HCEC 1CT (cell line): ENCODE results near the gene RNASET2.
A peak's percentile ranks its signal among the peaks of the same experiment; 100 is the strongest.

ENCODE experiments used
- DNase-seq: peaks from one replicate; pipeline ENCODE4 v3.0.0-alpha.2; 2017

Gene RNASET2, protein sequence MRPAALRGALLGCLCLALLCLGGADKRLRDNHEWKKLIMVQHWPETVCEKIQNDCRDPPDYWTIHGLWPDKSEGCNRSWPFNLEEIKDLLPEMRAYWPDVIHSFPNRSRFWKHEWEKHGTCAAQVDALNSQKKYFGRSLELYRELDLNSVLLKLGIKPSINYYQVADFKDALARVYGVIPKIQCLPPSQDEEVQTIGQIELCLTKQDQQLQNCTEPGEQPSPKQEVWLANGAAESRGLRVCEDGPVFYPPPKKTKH

DNA sequence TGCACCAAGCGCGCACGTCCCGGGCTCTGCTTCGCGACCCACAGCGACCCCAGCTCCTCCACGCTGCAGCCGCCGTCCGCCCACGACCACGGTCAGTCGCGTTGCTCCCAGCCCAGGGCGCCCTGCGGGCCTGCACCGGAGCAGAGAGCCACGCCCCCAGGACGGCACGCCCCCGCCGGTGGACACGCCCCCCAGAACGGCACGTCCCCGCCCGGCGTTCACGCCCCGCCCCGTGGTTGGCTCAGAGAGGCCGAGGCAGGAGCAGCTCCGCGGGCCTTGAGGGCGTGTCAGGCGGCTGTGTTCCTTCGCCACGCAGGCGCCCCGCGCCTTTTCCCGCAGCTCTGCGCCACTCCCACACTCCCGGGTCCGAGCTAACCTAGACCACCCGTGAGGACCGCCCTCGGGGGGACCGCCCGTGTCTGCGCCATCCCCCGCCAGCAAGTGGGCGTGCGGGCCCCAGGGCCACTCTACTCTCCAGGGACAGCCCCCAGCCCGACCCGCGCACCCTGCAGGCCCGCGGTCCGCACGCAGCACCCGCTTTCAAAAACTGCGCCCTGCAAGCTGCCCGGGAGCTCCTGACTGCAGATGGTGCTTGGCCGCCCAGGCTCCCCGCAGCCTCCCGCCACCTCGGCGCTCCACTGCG is at the start of gene RNASET2:
Gene RNASET2 (minus strand): TSS at position 107 of the 643 bp plus-strand sequence. CDS start 368 bp downstream, outside the sequence.
- DNase-seq, result peak; percentile 87

DNA sequence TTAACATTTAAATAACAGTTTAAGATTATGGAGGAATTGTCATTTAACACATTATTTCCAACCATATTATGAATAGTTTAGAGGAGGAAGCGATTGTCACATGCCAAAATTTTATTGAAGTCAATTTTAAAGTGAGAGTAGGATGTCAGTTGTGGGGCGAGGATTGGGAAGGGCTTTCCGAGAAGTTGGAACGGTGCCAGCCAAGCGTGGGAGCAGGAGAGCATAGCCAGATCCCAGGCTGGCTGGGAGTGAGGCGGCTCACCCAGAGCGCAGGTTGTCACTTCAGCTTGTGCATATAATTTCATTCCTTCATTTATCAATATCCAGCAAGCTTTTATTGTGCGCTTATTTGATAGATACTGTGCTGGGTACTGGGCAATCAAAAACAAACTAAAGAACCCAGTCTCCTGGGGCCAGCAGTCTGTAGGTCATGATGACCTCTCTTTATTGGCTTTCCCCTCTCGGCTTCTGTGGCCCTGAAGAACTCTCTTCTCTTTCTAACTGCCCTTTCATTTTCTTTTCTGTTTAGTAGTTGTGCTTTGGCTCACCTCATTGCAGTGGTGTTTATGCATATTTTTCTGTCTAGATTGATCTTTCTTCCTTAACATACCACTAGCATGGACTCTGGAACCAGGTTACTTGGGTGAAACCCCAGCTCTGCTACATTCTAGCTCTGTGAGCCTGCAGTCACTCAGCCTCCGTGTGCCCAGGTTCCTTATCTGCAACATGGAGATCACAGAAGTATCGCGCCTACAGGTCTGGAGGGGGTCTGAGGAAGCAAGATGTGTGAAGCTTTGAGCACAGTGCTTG is 49.2 kb upstream of the RNASET2 start:
- DNase-seq, result no peak

DNA sequence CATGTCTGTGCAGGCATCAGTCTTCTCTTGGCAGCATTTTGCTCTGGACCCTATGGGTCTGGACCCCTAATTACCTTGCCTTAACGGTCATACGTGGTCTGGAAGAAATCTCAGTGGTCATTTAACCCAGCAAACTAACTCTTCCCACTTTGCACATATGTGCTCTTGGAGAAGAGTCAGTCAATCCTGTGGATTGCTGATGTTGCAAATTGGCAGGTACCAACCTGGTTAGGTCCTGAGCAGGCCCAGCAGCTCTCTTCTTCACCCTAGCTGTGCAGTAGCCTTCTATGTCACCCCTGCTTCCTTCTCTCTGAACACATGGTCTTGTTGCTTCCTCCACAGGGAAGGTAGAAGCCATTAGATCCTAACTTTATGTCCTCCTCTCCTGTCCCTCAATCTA is 44.4 kb upstream of the RNASET2 start:
- DNase-seq, result no peak

DNA sequence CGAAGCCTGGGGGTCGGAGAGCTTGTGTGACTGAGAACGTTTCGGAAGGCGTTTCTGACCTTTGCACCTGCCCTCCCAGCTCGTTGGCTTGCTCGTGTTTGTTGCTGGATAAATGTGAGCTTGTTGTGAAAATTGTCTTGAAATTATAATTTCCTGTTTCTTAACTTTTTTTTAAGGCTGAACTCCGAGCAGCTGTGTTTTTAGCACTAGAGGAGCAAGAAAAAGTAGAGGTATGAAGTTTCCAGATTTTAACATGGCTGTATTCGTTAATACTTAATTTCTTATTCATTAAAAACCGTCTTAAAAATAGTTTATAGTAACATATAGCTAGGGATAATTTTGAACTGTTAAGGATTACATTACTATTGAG is 43.5 kb upstream of the RNASET2 start:
- peak; percentile 23 for DNase-seq

DNA sequence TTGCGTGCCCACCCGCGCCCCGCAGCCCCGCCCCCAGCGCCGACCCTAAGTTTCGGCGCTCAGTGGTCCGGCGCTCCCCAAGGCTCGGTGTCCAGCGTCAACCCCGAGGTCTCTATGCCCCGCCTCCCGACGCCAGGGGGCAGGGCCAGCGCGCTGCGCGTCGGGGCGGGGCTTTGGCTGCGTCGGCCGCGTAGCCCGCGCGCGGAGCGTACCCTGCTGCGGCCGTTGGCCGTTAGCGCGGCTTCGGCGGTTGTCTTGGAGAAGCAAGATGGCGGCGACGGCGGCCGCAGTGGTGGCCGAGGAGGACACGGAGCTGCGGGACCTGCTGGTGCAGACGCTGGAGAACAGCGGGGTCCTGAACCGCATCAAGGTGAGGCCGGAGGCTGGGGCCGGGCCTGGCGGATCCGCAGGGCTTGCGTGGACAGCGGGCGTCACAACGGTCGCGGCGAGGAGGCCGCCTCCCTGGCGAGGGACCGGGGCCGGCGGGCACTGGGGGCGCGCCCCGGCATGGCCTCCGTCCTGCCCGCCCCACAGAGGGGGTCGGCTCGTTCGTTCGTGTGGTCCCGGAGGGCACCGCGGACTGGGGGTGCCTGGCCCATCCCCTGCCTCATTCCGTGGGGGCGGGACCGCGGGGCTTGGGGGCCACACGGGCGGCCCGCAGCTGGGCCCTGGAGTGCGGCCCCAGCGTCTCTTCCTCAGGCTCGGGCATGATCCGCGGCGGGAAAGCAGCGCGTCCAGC is 43.0 kb upstream of the RNASET2 start, which contains the start of gene CEP43:
Gene CEP43 (plus strand): TSS at position 253 of the 739 bp plus-strand sequence. CDS start 16 bp downstream, at position 269.
- DNase-seq, result peak; percentile 95

DNA sequence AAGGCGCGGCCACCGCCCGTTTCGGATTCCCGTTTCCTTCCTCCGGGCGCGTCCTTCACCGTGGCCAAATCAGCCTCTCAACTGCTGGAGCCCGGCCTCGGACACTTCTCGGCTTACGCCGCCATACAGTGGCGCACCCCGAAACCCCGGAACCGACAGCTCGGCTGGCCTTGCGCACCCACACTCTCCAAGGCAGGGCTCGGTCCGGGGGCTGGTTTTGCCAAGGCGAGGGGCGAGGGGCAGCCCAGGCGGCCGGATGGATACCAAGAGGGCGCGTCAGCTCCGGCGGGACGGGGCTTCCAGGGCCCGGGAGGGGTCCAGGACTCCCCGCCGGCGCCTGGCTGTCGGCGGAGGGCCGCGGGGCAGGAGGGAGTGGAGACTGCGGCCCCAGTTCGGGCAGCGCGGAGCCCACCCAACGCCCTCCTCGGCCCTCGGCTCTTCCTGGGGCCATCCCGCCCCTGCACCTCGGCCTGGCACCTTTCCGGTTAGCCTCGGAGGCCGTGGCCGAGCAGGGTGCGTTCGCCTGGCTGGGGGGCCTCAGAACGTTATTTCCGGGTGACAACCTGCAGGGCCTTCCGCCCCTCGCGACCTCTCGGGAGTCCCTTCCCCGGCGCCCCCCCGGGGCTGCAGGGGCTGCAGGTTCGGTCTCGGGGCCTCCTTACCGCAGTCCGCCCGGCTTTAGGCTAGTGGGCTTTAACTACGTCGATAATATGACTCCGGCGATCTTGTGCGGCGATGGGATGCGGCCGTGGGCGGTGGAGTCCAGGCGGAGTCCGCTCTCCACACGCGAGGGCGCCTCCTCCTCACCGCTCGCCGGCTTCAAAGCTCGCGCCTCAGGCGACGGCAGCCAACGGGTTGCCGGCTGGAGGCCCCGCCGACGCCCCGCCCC is 42.1 kb upstream of the RNASET2 start:
- no peak for DNase-seq

DNA sequence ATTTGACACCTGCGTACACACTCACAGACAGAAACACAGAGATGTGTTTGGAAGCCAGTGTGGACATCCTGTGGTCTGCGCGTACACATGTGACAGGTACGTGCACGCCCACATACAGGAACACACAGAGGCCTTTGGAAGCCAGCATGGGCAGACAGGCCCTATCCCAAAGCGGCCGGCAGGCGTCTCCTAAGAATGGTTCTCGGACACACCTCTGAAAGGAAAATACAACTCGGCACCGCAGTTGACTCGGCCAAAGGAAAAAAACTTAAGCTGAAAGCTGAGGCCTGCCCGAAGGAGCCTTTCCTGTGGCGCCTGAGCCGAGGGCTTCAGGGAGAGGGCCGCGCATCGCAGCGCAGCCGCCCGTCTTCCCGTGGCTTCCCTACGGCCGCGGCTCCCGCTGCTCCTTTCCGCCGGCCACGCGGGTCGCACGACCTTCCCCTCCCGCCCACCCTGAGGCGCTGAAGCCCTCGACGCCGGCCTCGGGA is 41.5 kb upstream of the RNASET2 start:
- DNase-seq, result peak; percentile 77

DNA sequence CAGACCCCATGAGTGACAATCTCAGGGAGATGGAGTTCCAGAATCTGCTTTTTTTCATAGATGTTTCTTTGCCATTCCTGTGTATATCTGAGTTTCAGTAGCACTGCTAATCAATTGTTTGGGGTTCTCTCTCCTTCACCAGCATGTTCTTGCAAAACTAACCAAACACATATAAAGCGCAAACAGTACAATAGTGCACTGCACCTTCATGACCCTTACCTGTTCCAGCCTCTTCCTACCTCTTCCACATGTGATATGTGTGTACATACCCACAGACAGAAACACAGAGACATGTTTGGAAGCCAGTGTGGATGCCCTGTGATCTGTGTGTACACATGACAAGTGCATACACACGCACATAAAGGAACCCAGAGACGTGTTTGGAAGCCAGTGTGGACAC is 41.0 kb upstream of the RNASET2 start:
- no peak for DNase-seq

DNA sequence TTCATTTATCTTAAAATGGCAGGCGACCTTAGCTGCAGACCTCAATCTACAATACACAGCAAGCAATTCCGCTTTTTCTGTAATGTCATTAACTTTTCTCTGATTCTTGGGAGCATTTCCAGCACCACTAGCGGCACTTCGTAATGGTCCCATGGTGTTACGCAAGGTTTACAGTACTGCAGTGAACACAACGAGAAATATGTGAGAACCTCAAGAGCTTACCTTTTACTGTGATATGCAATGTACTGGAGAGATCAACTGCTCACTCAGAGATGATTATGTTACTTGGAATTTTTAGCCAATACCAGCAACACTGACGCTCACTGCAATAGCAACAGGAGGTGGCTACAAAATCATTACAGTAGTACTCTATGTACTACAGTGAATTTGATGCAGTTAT is 40.1 kb upstream of the RNASET2 start:
- DNase-seq, result peak; percentile 85

DNA sequence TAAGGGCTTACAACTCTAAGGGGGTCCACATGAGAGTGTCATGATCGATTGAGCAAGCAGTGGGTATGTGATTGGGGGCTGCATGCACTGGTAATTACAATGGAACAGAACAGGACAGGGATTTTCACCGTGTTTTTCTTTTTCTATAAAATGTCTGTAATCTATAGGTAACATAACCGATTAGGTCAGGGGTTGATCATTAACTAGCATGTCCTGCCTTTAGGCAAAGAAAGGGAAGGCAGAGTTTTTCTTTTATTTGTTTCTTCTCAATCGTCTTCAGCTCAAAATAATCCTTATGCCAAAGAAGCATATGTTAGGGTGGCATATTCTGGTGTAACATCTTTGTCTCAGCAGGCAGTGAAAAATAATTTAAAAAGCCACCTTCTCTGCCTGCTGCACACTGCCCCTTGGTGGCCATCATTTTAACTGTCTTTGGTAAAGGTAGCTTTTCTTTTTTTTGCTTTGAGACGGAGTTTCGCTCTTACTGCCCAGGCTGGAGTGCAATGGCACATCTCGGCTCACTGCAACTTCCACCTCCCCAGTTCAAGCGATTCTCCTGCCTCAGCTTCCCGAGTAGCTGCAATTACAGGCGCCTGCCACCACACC is 33.2 kb upstream of the RNASET2 start:
- DNase-seq, result peak; percentile 48

DNA sequence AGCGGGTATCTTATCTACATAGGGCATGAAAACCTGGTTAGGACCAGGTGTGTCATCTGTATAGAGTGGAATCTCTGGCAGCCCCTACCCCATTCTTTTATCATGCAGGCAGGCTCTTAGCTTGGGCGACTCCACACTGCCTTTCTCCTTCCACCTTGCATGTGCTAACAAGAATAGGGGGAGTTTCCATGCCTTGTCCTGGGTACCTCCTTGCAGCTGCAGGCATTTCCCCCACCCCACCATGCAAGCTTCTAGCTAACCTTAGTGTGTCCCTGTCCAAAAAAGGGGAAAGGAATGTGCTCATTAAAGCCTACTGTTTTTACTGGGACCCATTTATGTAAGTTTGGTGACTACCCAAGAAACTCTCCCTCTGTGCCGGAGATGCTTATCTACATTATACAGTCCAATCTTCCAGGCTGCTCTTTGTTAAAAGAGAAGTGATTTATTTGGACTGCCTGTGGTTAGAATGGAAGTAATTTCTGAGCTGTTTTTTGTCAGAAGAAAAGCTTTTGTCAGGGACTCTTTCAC is 32.4 kb upstream of the RNASET2 start:
- DNase-seq, result no peak

DNA sequence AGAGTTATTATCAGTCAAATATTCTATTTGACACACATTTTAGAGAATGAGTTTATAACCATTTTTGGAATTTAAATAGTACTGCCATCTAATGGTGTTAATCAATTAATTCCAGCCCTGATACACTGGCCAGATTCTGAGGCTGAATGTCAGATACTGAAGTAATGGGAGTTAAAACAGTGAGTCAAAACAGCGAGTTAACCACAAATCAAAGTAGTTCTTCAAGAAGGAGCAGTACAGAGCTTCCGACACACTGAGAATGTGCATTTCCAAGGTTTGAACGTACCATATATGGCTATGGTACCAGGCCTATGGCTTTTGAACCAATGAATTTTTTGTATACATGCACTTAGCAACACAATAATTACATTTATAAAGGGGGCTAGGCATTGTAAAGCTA is 31.6 kb upstream of the RNASET2 start:
- no peak for DNase-seq

DNA sequence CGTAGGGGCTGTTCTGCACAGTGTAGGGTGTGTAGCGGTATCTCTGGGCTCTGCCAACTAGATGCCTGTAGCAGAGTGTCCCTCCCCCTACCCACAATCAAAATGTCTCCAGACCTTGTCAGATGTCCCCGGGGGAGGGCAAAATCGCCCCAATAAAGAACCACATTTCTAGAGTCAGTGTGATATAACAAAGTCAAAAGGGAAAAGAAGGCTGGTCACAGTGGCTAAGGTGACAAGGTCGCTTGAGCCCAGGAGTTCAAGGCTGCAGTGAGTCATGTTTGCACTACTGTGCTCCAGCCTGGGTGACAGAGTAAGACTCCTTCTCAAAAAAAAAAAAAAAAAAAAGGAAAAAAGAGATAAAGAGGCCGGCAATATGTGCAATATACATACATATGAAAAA is 31.1 kb upstream of the RNASET2 start:
- no peak for DNase-seq

DNA sequence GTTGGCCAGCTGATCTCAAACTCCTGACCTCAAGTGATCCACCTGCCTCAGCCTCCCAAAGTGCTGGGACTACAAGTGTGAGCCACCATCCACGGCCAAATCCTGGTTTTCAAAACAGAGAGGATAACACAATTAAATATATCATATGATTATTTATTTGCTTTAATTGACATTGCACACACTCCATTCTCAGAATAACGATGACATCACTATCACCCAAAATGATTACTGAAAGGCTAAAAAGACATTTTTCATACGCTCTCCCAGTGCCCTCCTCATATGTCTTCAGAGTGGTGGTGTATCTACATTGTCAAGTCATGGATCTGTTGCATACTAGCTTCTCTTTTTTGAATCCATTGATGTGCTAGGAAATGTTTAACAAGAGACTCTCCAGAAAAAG is 24.4 kb upstream of the RNASET2 start:
- DNase-seq, result no peak

DNA sequence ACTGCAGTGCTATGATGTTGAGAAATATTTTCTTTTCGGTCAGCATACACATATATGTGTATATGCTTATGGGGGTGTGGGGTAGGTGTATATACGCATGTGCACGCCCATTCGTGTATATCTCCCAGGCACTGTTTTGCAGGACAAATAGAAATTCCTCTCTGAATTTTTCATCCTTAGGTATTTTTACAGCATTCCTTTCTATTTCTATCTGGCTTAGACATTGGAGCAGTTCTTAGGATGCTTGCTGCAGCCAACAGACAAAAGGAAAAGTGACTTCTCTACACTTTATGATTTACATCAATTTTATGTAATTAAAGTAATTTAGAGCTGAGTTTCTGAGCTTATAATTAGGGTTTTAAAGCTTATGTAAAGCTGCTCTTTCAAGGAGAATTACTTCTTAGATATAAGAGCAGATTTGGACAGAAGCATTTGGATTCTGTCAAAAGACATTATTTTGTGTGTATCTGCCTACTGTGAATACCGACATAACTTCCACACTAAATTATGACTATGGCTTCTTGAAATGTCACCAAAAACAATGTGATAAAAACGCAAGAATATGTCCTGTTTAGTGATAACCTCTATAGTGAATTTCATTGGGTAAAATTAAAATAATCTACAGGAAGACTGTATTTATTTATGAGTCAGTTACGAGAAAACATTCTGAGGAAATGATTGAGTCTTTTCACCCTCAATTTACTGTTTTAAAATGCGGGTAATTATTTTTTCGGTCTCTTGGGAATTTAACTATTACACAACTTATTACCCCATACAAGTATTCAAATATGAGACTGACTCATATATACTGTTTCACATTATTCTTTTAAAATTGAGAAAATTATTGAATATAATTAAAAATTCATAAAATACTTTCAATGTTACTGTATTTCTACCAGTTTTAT is 21.5 kb upstream of the RNASET2 start:
- DNase-seq, result no peak

DNA sequence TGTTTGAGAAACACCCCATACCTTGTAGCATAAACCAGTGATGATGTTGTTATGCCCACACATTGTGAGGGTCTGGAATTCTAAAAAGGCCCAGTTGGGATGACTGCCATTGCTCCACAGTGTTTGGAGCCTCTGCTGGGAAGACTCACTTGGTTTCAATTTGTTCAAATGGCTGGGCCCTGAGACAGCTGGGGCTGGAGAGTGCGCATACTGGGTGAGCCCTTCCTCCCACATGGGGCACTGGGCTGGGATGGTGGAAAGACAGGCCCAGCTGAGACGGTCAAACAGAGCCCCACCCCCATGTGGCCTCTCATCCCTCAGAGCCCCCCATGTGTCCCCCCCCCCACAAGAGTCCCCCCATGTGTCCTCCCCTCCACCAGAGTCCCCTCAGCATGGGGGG is 20.3 kb upstream of the RNASET2 start:
- DNase-seq, result no peak

DNA sequence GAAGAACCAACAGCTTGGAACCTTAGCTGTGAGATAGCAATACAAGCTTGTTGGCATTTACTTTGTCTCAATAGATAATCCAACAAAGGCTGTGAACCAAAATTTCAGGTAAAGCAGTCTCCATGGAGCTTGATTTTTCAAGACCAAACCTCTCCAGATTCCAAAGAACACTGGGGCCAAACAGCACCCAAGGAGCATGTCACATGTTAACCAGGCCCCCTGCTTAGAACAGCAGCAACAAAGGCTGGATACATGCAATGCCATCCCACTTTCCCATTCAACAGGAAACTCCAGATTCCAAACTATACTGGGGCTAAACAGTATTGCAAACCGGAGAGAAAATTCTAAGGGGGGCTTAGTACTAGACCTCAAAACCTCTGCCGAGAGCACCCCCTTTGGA is 15.8 kb upstream of the RNASET2 start:
- DNase-seq, result no peak

DNA sequence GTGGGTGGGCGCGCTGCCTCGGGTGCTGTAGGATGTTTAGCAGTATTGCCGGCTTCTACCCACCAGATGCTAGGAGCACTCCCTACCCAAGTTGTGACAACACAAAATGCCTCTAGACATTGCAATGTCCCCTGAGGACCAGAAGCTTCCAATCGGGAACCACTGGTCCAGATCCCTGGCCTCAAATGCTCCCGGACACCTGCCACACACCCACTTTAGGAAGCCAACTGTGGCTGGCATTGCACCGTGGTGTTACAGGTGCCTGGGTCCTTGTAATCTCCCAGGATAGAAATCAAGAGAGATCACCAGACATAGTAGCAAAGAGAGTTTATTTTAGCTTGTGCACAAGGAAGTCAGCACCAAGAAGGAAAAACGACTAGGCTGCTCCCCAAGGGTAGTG is 14.9 kb upstream of the RNASET2 start:
- no peak for DNase-seq

DNA sequence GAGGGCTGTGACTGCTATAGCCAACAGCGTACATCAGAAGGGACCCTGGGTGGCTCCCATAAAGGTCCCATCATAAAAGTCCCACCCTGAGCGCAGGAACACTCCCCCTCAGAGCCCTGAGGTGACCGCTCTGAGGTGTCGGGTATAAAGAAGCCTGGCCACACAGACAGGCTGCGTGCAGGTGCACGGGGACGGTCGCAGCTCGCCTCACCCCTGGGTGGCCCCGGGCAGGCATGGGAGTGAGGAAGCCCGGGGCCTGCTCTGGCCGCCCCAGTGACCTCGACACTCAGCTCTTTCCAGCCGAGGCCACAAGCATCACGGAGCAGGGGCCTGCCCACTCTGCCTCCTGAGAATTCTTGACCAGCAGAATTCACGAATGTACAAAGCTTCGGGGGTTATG is 14.4 kb upstream of the RNASET2 start:
- DNase-seq, result no peak

DNA sequence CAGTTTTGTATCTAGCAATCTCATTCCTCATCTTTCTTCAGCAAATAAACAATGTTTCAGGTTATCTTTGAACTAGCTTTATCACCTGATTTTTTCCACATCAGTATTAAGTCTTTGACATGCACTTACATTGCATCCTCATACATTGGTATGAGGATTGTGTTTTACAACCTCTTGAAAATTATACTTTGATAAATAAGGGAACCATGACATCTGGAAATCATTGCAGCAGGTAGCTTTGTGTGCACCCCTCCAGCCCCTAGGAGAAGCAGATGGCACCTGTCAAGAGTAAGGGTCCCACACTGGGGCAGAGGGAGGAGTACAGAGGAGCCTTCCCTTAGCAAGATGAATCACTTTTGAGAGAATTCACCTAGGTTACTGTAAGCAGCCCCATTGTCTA is 13.7 kb upstream of the RNASET2 start:
- DNase-seq, result no peak
